Endothelial cell of umbilical vein (primary cell): ENCODE results near the gene FYN.

Experiments
- EZH2 ChIP-seq: IDR thresholded peaks from 2 replicates; pipeline ENCODE4 v1.6.1; 2012; ENCODE audit warnings: borderline replicate concordance, low read depth, mild to moderate bottlenecking, moderate library complexity, low read length, inconsistent platforms; ENCODE audit not compliant: severe bottlenecking
- FOS ChIP-seq: IDR thresholded peaks from 2 replicates; pipeline ENCODE4 v1.6.1; 2011; ENCODE audit warnings: mild to moderate bottlenecking, low read length, moderate library complexity, borderline replicate concordance; ENCODE audit not compliant: insufficient read depth
- GATA2 ChIP-seq: IDR thresholded peaks from 2 replicates; pipeline ENCODE4 v1.7.0; 2011; ENCODE audit warnings: low read depth, mild to moderate bottlenecking, moderate library complexity, mixed read lengths, low read length; ENCODE audit not compliant: insufficient read length, insufficient read depth
- JUN ChIP-seq: IDR thresholded peaks from 2 replicates; pipeline ENCODE4 v1.6.1; 2011; ENCODE audit warnings: borderline replicate concordance, low read depth; ENCODE audit not compliant: insufficient read length, insufficient read depth
- MYC ChIP-seq: IDR thresholded peaks from one replicate; pipeline ENCODE4 v1.6.1; 2011; ENCODE audit warnings: mild to moderate bottlenecking, low read depth, low read length
- POLR2A ChIP-seq: IDR thresholded peaks from 2 replicates; pipeline ENCODE4 v1.6.1; 2012; ENCODE audit warnings: low read depth, mild to moderate bottlenecking, control low read depth, low read length
- POLR2AphosphoS5 ChIP-seq: IDR thresholded peaks from 2 replicates; pipeline ENCODE4 v1.6.1; 2012; ENCODE audit warnings: low read depth, mild to moderate bottlenecking, control low read depth, low read length, moderate library complexity; ENCODE audit not compliant: insufficient read depth
- TF ChIP-seq, protein P1 (sequence below): IDR thresholded peaks from 2 replicates; pipeline ENCODE4 v1.6.1; 2011; ENCODE audit not compliant: insufficient read depth, insufficient read length
- TF ChIP-seq, protein P2 (sequence below), 2 donors: IDR thresholded peaks; 1 replicate in 1 of 2; 2 replicates in 1 of 2; pipeline ENCODE4 v1.5.1; 2011; ENCODE audit warnings: low read length in 2 of 2, mild to moderate bottlenecking in 2 of 2, moderate library complexity in 2 of 2, control low read depth in 1 of 2, inconsistent platforms in 1 of 2, low read depth in 1 of 2; ENCODE audit not compliant: insufficient read depth in 1 of 2; ENCODE audit errors: extremely low read depth in 1 of 2

DNA sequence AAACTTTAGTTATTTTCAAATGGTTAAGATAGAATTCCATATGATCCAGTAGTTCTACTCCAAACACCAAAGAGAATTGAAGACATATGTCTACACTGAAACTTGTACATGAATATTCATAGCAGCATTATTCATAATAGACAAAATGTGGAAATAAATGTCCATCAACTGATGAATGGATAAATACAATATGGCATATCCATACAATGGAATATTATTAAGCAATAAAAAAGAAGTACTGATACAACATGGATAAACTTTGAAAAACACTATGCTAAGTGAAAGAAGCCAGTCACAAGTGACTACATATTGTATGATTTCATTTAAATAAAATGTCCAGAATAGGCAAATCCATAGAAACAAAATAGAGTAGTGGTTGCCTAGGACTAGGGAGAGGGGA is 234.0 kb downstream of the FYN start:
- TF ChIP-seq, protein P1, sequence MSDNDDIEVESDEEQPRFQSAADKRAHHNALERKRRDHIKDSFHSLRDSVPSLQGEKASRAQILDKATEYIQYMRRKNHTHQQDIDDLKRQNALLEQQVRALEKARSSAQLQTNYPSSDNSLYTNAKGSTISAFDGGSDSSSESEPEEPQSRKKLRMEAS = no peak
- TF ChIP-seq, protein P2, sequence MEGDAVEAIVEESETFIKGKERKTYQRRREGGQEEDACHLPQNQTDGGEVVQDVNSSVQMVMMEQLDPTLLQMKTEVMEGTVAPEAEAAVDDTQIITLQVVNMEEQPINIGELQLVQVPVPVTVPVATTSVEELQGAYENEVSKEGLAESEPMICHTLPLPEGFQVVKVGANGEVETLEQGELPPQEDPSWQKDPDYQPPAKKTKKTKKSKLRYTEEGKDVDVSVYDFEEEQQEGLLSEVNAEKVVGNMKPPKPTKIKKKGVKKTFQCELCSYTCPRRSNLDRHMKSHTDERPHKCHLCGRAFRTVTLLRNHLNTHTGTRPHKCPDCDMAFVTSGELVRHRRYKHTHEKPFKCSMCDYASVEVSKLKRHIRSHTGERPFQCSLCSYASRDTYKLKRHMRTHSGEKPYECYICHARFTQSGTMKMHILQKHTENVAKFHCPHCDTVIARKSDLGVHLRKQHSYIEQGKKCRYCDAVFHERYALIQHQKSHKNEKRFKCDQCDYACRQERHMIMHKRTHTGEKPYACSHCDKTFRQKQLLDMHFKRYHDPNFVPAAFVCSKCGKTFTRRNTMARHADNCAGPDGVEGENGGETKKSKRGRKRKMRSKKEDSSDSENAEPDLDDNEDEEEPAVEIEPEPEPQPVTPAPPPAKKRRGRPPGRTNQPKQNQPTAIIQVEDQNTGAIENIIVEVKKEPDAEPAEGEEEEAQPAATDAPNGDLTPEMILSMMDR (IDR thresholded peaks at IDR 0.05; ENCODE audit: extremely low read depth in 1 of 2, insufficient read depth in 1 of 2, low read depth in 1 of 2, low read length in 2 of 2) = no peak
- no peak for TF ChIP-seq EZH2
- no peak for TF ChIP-seq POLR2A
- TF ChIP-seq POLR2AphosphoS5 = no peak
- no peak for TF ChIP-seq JUN
- no peak for TF ChIP-seq MYC
- TF ChIP-seq GATA2 = no peak
- no peak for TF ChIP-seq FOS
